ENCODE data around the gene MICAL2. TPM values are rescaled to one million over a fixed set of nuclear protein-coding genes. Genes with fewer than 3 reads are reported as not detected.

MICAL2 gene
- total and polyA plus RNA-seq, 10 of the 15 experiments (the other 5 are each of a cell fraction or from before 2014, with no cell fraction given) = 0.90 to 5.6 (median 2.4) TPM

- WGBS (ENCODE audit: insufficient coverage, insufficient replicate concordance, low lambda C conversion rate, missing lambda C conversion rate) = 69% methylated on average over 7 of the region's 7 CpGs
- SMC1A ChIA-PET (ENCODE audit: uncharacterized antibody, unreplicated experiment) = interaction anchor here (1.4 kb wide), 1 partner anchor 14 kb away, joined by 7 read pairs; no protein-coding TSS in a partner anchor
- in situ Hi-C loops (cut with MboI) (no loop called here), intact Hi-C loops (cut with micrococcal nuclease; ENCODE audit: unreplicated experiment) (no loop called here)
- no peak overlapping the region for H3K9ac ChIP-seq (ENCODE audit: control insufficient read depth, insufficient read depth, low read length)
- no peaks in the 10 kb centered on the region for H4K20me1 ChIP-seq (ENCODE audit: control insufficient read depth, insufficient read depth)
- no peaks in the 10 kb centered on the region for H3K9me3 ChIP-seq (replicated peaks; ENCODE audit: control insufficient read depth, insufficient read depth, low read length)
- no peak overlapping the region for H2AFZ ChIP-seq (ENCODE audit: control insufficient read depth, low read depth, low read length)
- no peak overlapping the region for H3K27ac ChIP-seq (ENCODE audit: control insufficient read depth, insufficient read depth)
- CTCF ChIA-PET = interaction anchor here (0.9 to 1.5 kb wide), 3 partner anchors 24 to 123 kb away, joined by 3 to 5 read pairs (median 4); no protein-coding TSS in a partner anchor
- DNase-seq (ENCODE audit: low read depth, low spot score) = no peak
- no peaks in the 10 kb centered on the region for H3K27me3 ChIP-seq (replicated peaks in 1 of 2; ENCODE audit: control insufficient read depth in 2 of 2, insufficient read depth in 2 of 2, low read length in 1 of 2)
- BruUV-seq (replicated peaks) = no TSS peak
- POLR2A ChIA-PET = no interaction called here
- no peak overlapping the region for H3K4me2 ChIP-seq (ENCODE audit: control insufficient read depth, insufficient read depth)
- no peak overlapping the region for H3K4me3 ChIP-seq
- H3K36me3 ChIP-seq (ENCODE audit: control insufficient read depth in 2 of 2, insufficient read depth in 2 of 2, low read length in 1 of 2) = no peaks in the 10 kb centered on the region
- H3K79me2 ChIP-seq (ENCODE audit: control insufficient read depth, insufficient read depth, low read length) = no peaks in the 10 kb centered on the region
- RAD21 ChIA-PET (ENCODE audit: unreplicated experiment) = interaction anchor here (1.3 kb wide), 1 partner anchor 123 kb away, joined by 3 read pairs; no protein-coding TSS in a partner anchor
- no peaks in the 10 kb centered on the region for H3K4me1 ChIP-seq (ENCODE audit: control insufficient read depth, insufficient read depth, low read length)
- FAIRE-seq = no peak
- no peak for ATAC-seq
- TF ChIP-seq TBL1XR1 (IDR thresholded peaks at IDR 0.05; ENCODE audit: low read depth, low read length) = no peak
- no peak for TF ChIP-seq NR2F1 (conservative IDR thresholded peaks at IDR 0.05)
- no peak for TF ChIP-seq ELK1 (IDR thresholded peaks at IDR 0.05; ENCODE audit: low read depth, low read length)
- no peak for TF ChIP-seq BHLHE40 (IDR thresholded peaks at IDR 0.05; ENCODE audit: borderline replicate concordance in 1 of 2, low read depth in 2 of 2, low read length in 1 of 2)
- TF ChIP-seq CHD4 (IDR thresholded peaks at IDR 0.05) = no peak
- no peak for TF ChIP-seq CHD1 (IDR thresholded peaks at IDR 0.05; ENCODE audit: low read depth, low read length)
- TF ChIP-seq FOXM1 (IDR thresholded peaks at IDR 0.05; ENCODE audit: low read depth, low read length) = no peak
- TF ChIP-seq CREB1 (IDR thresholded peaks at IDR 0.05; ENCODE audit: low read depth) = no peak
- no peak for TF ChIP-seq TARDBP (IDR thresholded peaks at IDR 0.05; ENCODE audit: borderline replicate concordance)
- TF ChIP-seq SMAD1 (IDR thresholded peaks at IDR 0.05; ENCODE audit: low read depth, partially characterized antibody) = no peak
- no peak for TF ChIP-seq CHD2 (IDR thresholded peaks at IDR 0.05; ENCODE audit: borderline replicate concordance, low read depth, low read length)
Measured at GRCh38 chr11:12158909-12159308, 48.5 kb downstream of the MICAL2 start.
